ENCODE data around the gene SPNS2.

Gene SPNS2

DNA sequence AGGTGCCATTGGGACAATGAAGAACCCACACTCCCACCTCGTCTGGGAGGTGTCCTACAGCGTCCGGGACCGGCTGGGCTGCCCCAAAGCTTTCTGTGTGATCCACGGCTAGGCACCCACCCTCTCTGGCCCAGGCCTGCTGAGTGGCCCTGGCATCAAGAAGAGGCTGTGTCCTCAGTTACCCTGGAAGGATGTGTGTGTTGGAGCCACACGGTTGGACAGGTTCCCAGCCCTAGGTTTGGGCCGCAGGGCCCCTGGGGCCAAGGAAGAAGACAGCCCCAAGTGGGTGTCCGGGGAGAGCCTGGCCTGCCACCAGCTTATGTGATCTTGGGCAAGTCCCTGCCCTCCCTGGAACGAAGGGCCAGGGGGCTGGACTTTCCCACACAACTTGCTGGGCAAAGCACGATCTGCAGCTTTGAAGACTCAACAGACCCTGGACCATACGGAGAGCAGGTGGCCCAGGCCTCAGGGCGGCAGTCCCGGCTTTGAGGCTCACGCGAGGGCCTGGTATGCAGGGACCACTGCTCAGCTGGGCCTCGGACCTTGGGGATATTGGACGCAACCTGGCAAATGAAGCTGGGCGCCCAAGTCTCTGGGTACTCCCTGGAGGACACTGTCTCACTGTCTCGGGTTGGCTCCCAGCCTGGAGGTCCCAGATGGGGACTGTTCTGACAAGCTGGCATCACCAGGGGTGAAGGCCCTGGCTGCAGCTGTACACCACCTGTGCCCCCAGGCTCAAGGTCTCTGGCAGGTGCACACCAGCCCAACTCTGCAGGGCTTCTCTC is 39.0 kb downstream of the SPNS2 start:
- DNase-seq (ENCODE audit: low read depth): no peak

DNA sequence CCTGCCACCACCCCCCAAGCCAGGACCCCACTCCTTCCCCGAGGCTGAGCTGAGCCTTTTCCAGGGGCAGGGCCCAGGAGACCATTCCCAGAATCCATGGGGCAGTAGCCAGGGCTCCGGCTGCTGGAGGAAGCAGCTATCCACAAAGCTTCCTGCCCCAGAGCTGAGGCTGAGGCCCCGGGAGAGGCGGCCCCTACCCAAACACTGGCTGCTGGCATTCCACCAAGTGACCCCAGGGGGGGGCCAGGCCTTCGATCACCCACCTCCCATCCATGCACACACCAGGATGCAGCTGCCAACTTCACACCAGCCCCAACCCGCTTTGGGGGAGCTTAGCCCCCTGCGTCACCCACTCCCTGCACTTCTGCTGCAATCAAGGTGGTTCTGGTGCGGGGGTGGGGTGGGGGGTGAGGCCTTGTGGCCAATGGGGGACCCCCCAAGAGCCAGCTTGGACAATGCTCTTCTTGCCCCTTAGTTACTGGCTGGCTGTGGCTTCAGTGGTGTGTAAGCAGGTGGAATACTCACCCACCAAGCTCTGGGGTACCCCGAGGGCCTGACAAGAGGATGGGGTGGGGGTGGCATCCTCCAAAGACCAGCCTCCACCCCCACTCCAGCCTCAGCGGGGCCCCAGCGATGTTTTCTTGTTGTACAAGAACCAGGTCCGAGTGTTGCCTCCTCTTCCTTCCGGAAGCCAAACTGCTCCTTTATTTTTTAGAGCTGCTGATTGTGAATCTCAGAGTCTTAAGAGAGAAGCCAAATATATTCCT is 39.7 kb downstream of the SPNS2 start:
- DNase-seq (ENCODE audit: low read depth): no peak

DNA sequence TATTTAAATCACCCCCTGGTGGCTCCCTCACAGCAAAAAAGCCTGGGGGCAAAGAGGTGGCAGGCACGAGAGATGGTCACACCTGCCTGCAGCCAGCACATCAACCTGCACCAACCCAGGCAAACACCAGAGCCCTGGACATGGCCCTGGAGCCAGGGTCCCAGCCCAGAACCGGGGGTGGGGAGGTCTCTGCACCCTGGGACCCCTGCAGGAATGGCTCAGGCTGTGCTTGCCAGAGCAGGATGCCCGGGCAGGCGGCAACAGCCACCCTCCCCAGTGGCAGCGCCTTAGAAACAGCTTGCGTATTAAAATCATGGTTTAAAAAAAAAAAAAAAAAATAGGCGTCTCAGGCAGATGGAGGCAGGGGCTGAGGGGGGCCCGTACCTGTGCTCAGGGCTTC is 40.3 kb downstream of the SPNS2 start:
- DNase-seq (ENCODE audit: low read depth): no peak

DNA sequence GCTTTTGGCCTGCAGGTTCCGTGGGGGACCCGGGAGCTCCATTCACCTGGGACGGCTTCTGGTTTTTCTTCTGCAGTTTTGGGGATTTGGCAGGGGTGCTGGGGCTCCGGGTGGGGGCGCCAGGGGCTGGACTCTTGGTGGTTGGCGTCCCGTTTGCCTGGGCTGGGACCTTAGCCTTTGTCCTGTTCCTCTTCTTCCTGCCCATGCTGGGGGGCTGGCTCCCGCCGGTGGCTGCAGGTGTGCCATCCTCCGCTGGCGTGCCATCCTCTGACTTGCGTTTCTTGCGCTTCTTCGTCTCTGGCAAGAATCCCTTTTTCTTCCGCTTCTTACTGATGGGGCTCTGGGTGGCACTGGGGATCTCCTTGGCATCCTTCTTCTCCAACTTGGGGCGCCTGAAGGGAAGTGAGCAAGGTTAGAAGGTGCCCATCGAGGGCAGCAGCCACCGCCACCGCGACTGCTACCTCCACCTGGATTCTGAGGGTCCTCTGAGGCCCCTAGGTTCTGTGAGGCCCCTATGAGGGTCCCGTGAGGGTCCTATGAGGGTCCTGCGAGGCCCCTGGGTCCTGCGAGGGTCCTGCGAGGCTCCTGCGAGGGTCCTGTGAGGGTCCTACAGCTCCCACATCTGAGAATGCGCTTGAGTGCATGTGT is 41.0 kb downstream of the SPNS2 start:
- no peak for DNase-seq (ENCODE audit: low read depth)

DNA sequence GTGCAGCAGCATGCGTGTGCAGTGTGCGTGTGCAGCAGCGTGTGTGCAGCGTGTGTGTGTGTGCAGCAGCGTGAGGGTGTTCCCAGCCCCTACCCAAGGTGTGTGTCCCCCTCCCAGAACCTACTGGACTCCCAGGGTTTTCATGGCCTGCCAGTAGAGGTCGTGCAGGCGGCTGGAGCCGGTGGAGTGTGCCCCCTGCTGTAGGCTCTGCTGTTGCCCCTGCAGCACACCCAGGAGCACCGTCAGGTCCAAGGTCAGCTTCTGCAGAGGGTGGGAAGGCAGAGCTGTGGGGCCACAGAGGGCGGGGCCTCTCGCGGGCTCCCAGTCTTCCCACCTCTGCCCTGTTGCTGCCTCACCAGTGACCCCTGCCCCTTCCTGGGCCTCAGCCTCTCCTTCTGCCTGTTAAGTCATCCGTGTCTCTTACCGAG is 41.6 kb downstream of the SPNS2 start:
- no peak for DNase-seq (ENCODE audit: low read depth)

DNA sequence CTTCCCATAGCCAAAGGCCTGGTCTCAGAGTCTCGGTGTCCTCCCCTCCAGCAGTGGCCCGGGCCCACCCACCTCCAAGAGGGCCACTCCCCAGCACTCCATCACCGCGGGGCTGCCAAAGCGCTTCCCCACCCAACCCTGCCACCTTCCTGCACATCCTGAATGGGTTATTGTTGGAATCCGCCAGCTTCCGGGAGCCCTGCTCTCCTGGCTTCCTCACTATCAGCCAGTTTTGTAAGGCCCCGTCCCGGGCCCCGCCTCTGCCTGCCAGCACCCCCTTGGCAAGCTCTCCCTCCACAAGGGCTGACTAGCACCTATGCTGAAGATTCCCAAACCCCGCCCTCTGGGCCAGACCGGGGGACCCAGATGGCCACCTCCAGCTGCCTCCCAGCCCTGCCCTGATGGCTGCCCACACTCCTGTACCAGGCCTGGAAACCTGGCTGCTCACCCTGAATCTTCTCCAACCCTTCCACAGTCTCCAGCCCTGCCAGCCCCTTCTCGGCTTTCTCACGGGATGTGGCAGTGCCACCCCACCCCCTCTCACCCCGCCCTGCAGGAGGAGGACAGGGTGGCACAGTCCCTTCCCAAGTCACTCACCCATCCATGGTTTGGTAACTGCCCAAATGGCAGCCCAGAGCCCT is 42.1 kb downstream of the SPNS2 start:
- no peak for DNase-seq (ENCODE audit: low read depth)

DNA sequence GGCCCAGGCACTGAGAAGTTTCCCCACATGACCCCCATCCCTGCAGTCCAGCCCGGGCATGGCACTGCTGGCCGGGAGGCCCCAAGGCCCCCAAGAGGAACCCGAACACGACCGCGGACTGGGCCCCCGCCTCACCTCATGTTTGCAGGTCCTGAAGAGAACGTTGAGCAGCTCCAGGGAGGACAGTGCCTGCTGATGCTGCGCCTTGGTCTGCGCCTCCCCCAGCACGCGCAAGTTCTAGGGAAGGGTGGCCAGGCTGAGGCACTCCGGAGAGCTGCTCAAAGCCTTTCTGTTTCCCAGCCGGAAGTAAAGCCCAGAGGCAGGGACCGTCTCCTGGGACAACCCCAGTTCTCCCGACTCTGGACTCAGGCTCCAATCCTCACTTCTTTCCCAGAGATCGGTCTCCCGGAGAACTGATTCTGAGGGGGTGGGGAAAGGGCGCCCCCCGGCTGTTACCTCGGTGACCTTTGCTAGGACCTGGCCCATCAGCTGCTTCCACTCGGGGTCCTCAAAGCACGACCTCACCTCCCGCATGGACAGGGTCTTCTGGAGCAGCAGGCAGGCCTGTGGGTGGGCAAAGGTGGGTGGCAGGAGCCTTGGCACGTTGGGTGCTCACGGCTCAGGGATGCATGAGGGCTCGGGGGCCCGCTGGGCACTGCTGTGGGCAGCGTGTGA is 42.8 kb downstream of the SPNS2 start:
- DNase-seq (ENCODE audit: low read depth): no peak

DNA sequence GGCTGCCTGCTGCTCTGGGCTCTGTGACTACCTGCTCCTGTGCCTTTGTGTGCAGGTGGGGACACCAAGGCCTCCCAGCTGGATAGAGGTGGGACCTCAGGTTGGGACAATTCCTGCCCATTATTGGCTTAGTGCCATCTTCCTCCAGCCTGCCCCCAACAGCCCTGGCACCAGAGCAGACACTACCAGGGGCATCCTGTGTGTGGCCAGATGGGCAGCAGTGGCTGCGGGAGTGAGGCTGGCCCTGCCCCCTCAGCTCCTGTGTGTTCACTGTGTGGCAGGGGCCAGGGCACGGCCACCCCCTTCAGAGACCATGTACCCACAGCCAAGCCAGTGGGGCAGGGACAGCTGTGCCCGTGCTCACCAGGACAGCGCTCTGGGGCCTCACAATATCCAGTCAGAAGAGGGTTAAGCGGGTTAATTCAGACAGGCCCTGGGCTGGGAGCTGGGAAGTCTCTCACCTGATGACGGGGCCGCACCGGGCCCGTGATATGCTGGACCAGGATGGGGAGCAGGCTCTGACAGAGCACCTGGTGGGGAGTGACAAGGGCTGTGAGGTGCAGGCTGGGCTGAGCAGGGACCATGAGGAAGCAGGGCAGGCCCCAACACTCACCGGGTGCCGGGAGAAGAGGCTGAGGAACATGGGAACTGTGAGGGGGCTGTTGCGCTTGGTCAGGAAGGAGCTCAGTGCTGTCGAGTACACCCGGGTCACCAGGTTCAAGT is 43.5 kb downstream of the SPNS2 start:
- no peak for DNase-seq (ENCODE audit: low read depth)

DNA sequence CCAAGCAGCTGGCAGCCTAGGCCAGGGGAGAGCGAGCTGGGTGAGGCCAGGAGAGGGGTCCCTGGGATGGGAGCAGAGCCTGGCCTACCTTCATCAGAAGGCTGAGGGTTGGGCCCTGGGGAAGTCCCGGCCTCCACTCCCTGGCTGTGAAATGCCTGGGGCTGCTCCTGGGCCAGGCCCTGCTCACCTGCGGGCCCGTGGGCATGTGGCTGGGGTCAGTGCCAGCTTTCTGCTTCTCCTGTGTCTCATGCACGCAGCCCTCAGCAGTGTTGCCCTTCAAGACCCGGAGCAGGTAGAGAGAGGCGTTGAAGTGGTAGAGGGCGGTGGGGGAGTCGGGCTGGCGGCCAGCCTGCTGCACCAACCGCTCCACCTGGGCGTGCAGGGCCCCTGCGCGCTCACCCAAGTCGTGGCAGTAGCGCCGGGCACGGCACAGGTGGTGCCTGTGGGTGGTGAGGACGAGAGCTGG is 44.1 kb downstream of the SPNS2 start:
- no peak for DNase-seq (ENCODE audit: low read depth)

DNA sequence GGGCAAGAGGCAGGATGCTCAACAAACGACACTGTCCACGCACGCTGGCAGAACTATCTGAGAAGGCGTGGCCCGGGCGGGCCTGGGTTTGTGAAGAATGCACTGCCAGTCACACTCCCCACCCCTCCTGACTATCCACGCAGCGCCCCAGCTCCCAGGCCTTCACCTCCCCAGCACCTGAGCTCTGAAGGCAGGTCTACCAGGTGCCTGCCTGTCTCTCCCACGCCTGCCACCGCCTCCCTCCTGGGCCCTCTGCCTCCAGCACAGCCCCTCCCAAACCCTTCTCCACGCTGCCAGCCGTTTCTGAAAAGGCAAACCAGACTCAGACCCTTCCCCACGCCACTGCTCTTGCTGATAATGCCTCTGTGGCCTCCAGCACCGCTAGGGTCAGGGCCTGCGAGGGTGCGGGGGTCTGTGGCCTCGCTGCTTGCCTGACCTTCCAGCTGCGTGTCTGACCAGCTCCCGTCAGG is 44.9 kb downstream of the SPNS2 start:
- DNase-seq (ENCODE audit: low read depth): no peak

DNA sequence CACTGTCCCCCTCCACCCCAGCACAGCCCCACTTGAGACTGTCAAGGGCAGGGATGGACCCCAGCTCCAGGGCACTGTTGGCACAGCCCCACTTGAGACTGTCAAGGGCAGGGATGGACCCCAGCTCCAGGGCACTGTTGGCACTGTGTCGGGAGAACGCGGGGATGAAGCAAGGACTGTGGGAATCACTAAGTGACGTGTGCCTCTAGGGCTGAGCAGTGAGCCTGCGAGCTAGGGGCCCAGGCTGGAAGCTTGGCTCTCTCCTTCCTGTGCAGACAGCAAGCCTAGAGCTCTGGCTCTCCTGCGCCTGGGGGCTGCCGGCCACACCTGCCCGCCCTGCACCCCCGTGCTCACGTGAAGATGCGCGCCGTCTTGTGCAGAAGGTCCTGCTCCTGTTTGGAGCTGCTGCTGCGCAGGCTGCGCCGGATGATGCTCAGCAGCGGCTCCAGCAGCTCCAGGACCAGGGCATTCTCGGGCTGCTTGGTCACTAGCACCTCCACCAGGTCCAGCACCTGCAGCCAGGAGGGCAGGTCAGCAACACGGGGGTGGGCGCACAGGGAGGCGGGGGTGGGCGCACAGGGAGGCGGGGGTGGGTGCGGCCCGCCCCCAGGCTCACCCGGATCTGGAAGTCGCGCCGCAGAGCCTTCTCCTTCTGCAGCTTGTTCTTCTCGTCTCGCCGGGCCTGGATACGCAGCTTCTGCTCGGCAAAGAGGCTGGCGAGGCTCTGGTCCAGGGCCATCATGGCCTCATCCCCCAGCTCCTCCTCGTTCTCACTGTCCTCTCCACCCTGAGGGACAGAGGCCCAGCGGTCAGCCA is 45.7 kb downstream of the SPNS2 start:
- no peak for DNase-seq (ENCODE audit: low read depth)

DNA sequence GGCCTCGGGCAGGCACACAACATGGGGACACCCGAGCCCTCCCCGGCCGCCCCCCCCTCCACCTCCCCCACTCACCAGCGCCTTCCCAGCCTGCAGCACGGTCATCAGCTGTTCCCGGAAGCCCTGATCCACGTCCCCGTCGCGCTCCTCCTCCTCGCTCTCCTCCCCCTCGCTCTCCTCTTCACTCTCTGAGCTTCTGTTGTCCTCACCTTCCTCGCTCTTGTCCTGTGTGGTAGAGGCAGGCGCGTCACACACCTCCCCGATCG is 46.2 kb downstream of the SPNS2 start:
- DNase-seq (ENCODE audit: low read depth): no peak

DNA sequence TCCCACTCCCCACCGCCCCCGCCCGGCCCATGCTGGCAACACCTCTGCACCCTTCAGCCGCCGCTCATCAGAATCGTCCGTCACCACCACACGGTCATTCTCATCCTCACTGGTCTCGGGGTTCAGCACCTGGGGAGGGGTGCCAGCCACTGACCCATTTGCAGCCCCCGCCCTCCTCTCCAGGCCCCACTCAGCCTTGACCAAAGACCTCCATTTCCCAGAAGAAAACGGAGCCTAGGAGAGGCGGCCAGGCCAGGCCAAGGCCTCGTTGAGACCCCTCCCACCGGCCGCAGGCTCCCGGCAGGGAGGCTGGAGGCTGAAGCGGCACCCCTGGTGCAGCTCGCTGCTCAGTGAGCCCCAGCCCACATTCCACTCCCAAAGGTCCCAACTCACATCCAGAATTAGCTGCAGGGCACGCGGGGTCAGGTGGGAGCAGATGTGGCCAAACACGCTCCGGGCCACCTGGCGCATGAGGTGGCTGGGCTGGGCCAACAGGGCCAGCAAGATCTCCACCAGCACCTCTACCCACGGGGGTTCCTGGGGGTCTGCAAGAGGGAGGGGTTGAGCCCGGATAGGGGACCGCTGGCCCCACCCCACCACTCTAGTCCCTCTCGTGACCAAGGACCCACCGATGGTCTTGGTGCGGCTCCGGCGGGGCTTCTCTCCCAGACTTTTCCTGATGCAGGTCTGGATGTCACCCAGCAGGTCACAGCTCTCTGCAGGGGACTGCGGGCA is 46.7 kb downstream of the SPNS2 start:
- no peak for DNase-seq (ENCODE audit: low read depth)

DNA sequence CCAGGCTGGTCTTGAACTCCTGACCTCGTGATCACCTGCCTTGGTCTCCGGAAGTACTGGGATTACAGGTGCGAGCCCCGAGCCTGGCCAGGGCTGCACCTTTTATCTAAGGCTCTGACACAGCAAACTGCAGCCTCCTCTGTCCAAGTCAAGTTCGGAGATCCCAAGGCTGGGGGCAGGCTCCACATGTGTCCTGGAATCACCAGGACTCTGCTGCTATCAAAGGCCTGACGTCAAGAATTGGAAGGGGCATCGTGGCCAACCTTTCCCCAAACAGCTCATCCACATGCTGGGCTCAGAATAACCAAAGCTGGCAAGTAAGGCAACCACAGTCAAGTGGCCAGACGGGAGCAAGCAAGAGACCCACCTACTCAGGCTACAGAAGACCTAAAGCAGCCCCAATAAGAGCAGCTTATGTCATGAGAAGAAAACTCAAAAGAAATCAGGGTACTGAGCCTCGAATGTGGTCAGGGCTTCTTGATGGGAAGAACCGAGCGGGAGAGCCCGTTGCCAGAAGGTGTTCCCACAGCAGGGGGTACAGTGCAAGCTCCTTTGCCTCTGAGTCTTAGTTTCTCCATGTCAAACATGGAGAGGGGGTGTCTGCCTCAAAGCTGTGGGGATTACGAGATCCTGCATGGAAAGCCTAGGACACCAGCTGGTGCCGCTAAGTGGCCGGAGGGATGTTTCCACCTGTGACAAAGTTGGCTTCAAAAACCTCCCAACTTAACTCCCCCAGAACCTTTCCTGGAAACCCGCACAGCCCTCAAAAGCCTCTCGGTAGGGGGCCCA is 48.6 kb downstream of the SPNS2 start:
- DNase-seq (ENCODE audit: low read depth): no peak

DNA sequence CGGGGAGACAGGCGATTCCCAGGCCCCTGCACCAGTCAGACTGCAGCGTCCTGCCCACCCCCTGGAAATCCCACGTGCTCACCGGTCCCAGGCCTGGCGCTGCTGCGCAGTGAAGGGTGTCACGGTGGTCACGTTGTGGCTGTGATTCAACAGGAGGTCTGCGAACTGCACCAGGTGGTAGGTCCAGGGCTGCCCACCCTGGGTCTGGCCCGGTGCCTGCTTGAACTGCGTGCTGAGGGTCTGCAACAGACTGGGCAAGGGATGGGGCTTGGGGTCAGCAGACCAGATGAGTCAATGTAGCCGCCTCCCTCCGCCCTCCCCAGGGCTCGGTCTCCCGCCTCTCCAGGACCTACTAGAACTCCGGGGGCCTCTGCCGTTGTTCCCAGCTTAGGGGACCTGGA is 49.4 kb downstream of the SPNS2 start:
- DNase-seq (ENCODE audit: low read depth): no peak

DNA sequence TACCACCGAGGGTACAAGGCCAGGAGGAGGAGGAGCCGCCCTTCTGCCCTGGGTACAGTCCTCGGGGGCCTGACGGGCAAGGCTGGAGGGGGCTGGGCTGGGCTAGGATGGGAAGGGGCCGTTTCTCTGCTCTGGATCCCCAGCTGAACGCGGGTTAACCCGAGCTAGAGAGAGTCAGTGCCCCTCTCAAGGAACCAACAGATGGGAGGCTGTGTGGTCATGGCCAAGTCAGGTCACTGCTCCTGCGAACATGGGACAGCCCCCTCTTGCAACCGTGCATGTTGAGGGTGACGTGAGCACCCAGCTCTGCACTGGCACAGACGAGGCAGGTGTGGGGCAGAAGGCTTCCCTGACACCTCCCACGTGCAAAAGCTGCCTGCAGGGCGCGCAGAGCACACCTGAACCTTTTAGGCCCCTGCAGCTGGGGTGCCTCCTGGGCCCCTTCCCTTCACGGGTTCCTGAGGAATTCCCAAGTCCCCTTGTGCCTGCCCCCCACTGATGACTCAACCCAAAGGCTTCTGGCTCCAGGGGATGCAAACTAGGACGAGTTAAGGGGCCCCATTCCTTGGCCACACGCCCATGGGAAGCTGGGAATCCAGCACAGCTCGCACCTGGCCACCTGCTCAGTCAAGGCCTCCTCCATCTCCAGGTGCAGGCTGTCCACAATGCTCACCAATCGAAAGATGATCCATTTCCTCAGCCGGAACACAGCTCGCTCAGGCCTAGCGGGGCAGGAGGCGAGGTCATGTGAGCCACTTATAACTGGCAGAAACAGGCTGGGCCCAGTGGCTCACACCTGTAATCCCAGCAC is 50.2 kb downstream of the SPNS2 start:
- DNase-seq (ENCODE audit: low read depth): no peak

DNA sequence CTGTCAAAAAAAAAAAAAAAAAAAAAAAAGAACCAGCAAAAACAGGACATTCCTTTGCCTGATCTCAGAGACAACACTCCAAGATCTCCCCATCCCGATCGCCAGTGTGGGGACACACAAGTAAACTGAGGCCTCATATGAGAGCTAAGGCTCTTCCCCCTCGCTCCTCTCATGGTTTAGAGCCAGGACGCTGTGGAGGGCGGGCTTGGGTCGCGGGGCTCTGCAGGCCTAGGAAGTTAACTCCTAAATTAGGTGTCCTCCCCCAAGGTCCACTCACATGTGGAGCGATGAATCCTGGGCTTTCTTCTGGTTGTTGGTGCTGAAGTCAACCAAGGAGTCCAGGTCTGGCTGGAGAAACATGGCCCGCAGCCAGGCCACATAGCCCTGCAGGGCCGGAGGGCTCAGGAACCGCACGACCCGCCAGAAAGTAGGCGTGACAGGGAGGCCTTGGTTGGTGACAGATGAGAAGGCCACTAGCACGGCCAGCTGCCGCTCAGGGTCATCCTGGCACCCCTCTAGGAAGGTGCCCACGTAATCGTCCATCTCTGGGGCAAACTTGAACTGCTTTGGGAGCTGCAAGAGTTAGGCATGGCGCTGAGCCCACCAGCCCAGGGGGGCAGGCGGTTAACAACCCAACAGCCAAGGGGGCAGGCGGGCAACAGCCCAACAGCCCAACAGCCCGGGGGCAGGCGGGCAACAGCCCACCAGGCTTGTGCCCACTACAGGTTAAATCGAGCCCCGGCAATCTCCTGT is 51.3 kb downstream of the SPNS2 start:
- DNase-seq (ENCODE audit: low read depth): no peak
